HG03558 (cell line): ENCODE measurements around the gene TNFSF10.
"Not testable (repeated sequence)": the region's sequence is repeated elsewhere in the genome, so short reads cannot be mapped to it uniquely, and the experiment has no call there.

Experiments
- ATAC-seq: cut with Tn5 transposase; IDR thresholded peaks from one replicate; pipeline ENCODE4 v1.9.1; 2021; ENCODE audit warnings: moderate number of reproducible peaks; ENCODE audit not compliant: unreplicated experiment; ENCODE audit errors: extremely low read depth

Gene TNFSF10

GRCh38 chr3:172522871-172523818 lies at the start of gene TNFSF10:
TSS of gene TNFSF10 (minus strand) at chr3:172523430. CDS start at chr3:172523384, 46 bp downstream.
- ATAC-seq = peak; percentile 73

DNA sequence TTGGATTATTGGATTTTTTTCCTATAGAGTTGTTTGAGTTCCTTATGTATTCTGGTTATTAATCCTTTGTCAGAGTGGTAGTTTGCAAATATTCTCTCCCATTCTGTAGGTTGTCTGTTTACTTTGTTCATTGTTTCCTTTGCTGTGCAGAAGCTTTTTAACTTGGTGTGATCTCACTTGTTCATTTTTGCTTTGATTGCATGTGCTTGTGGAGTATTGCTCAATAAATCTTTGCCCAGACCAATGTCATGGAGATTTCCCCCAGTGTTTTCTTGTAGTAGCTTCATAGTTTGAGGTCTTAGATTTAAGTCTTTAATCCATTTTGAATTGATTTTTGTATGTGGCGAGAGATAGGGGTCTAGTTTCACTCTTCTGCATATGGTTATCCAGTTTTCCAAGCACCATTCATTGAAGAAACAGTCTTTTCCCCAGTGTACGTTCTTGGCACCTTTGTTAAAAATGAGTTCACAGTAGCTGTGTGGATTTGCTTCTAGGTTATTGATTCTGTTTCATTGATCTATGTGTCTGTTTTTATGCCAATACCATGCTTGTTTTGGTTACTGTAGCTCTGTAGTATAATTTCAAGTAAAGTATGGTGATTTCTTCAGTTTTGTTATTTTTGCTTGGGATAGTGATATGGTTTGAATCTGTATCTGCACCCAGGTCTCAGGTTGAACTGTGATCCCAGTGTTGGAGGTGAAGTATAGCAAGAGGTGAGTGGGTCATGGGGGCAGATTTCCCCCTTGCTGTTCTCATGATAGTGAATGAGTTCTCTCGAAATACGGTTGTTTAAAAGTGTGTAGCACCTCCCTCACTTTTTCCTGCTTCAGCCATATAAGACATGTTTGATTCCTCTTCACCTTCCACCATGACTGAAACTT lies 46.1 kb upstream of the TNFSF10 start:
- ATAC-seq = no peak

GRCh38 chr3:172568701-172569100 lies 45.5 kb upstream of the TNFSF10 start:
- no peak for ATAC-seq

DNA sequence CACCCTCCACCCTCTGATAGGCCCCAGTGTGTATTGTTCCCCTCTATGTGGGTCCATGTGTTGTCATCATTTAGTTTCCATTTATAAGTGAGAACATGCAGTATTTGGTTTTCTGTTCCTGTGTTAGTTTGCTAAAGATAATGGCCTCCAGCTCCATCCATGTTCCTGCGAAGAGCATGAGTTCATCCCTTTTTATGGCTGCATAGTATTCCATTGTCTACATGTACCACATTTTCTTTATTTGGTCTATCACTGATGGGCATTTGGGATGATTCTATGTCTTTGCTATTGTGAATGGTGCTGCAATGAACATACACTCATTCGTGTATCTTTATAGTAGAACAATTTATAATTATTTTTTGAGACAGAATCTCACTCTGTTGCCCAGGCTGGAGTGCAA lies 43.6 kb upstream of the TNFSF10 start:
- not testable (repeated sequence) for ATAC-seq

DNA sequence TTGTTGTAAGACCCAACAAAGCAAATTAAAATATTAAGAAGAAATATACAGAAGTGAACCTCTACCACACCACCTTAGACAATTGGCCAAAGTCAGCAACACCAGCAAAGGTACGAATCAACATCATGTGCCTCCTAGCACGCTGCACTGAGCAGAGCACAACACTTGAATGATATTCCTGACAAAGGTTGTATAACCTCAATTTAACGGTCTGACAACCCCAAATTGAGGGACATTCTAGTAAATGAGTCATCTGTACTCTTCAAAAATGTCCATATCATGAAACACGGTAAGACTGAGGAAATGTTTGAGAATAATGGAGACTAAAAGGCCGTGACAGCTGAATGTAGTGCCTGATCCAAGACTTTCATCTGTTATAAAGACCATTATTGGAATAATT lies 41.3 kb upstream of the TNFSF10 start:
- ATAC-seq = no peak

GRCh38 chr3:172562871-172563865 lies 39.9 kb upstream of the TNFSF10 start:
- no peak for ATAC-seq

DNA sequence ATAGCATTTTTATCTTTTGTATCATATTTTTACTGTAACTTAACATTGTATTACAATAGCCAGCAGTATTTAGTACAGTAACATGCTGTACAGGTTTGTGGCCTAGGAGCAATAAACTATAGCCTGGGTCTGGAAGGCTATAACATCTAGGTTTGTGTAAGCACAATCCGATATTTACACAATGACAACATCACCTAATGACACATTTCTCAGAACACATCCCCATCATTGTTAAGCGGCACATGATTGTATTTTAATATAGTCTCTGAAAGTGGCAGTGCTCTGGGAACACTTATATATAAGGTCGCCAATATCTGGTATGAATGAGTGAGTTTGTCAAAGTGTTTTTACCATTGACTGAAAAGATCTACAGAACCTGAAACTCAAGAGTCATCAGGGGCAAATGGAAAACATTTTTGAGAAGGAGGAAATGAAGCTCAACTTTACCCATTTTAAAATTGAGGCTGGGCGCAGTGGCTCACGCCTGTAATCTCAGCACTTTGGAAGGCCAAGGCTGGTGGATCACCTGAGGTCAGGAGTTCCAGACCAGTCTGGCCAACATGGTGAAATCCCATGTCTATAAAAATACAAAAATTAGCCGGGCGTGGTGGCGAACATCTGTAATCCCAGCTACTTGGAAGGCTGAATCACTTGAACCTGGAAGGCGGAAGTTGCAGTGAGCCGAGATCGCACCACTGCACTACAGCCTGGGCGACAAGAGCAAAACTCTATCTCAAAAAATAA lies 38.8 kb upstream of the TNFSF10 start:
- ATAC-seq = no peak

DNA sequence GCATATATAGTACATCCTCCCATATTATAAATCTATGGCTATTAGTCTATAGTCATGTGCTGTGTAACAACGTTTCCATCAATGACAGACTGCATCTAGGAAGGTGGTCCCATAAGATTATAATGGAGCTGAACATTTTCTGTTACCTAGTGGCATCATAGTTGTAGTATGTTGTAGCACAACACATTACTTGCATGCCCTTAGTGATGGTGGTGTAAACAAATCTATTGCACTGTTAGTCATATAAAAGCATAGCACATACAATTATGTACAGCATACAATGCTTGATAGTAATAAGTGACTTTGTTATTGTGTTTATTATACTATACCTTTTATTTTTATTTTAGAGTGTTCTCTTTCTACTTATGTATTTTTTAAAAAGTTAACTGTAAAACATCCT lies 37.4 kb upstream of the TNFSF10 start:
- no peak for ATAC-seq

DNA sequence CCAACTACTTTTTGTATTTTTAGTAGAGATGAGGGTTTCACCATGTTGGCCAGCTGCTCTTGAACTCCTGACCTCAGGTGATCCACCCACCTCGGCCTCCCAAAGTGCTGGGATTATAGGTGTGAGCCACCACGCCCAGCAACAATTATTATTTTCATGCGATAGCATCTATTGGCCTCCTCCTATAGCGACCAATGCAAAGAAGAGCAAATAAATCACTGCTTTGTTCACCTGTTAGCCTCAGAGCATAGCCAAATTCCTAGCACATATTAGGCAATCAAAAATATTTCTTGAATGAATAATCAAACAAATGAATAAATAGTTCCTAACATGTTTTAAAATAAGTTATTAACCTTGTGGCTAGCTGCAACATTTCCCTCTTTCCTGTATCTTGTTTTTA lies 36.8 kb upstream of the TNFSF10 start:
- no peak for ATAC-seq

DNA sequence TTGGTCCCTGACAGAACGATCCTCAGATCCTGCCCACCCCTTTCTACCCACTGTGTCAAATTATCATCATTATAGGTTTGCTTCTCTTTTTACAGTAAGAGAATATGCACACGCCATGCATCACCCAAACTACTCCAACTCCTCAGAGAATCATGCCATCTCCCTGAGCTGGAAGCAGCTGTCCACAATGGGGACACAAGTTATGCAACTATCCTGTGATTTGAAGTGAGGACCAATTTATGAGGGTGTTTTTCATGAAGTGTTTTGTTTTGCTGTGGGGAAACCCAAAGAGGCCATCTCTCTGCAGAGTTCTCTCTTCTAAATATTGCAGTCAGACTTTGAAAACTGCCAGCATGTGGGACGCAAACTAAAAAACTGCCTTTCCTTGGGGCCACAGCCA lies 35.8 kb upstream of the TNFSF10 start:
- no peak for ATAC-seq

DNA sequence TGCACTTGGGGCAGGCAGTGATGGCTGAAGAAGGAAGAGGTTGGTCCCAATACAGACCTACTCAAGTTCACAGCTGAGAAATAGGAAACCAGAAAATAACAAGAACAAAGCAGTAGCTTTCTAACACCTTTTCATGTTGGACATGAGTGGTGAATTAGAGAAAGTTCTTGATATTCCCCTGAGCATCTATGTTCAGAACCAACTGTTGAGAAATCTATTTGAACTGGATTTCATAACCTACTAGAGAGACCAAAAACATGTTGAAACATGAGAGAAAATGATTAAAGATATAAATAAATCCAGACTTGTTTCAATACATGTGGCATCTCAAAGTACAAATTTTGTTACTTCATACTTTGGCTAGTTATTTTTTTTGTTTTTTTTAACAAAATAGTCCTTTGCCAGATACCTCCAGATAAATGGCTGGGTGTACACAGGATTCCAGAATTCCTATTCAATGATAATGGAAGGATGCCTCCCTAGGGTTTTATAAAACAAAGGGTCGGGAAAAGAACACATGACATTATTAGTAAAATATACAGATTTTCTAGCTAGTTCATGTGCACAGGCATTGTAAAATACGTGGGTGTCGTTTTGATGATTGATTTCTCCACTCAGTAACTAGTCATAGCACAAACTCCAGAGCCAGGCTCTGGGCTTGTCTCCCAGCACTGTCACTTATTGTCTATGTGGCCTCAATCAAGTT lies 34.4 kb upstream of the TNFSF10 start:
- ATAC-seq = no peak

DNA sequence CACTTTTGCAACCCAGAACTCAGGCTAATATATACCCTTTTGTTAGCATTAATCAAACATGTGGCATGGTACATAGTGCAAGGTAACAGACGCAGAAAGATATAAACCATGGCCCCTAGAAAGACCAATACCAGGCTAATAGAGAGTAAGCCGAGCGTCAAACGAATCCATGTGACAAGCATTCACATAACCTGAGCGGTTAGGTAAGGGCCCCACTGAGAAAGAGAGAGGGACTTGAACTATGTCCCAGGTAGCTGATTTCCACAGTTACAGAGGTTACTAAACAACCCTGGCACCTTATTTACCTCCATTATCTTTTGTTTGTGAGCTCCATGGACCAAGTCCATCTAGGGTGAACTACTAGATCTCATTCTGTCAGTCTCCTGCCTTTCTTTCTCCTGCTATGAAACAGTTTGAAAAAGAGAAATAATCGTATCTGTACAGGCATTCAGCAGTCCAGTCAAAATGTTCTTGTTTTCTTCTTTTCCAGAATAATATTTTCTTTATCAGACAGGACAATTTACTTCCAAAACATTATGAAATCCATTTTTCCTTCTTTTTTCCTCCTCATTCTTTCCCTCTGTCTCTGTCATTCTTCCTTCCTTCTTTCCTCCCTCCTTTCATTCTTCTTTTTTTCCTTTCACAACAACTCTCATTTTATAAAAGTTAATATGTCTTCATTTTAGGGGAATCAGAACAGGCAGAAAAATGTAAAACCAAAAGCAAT lies 30.5 kb upstream of the TNFSF10 start:
- no peak for ATAC-seq

GRCh38 chr3:172552607-172553006 lies 29.4 kb upstream of the TNFSF10 start:
- no peak for ATAC-seq

- no peak for ATAC-seq
Observed at GRCh38 chr3:172551874-172552273, 28.6 kb upstream of the TNFSF10 start.

GRCh38 chr3:172550347-172550943 lies 27.2 kb upstream of the TNFSF10 start:
- ATAC-seq = no peak

GRCh38 chr3:172549144-172549543 lies 25.9 kb upstream of the TNFSF10 start:
- ATAC-seq = no peak

- ATAC-seq = no peak
Observed at GRCh38 chr3:172546628-172547214, 23.5 kb upstream of the TNFSF10 start.
